NCI-H2029 (cell line): ENCODE results near the gene B3GALT2.
"Not testable (repeated sequence)": the region's sequence is repeated elsewhere in the genome, so short reads cannot be mapped to it uniquely, and the experiment has no call there.

Source experiments
- DNase-seq: peaks from one replicate; lab custom pipeline; 2025; lab: John Stamatoyannopoulos, UW

The B3GALT2 gene, protein sequence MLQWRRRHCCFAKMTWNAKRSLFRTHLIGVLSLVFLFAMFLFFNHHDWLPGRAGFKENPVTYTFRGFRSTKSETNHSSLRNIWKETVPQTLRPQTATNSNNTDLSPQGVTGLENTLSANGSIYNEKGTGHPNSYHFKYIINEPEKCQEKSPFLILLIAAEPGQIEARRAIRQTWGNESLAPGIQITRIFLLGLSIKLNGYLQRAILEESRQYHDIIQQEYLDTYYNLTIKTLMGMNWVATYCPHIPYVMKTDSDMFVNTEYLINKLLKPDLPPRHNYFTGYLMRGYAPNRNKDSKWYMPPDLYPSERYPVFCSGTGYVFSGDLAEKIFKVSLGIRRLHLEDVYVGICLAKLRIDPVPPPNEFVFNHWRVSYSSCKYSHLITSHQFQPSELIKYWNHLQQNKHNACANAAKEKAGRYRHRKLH

DNA sequence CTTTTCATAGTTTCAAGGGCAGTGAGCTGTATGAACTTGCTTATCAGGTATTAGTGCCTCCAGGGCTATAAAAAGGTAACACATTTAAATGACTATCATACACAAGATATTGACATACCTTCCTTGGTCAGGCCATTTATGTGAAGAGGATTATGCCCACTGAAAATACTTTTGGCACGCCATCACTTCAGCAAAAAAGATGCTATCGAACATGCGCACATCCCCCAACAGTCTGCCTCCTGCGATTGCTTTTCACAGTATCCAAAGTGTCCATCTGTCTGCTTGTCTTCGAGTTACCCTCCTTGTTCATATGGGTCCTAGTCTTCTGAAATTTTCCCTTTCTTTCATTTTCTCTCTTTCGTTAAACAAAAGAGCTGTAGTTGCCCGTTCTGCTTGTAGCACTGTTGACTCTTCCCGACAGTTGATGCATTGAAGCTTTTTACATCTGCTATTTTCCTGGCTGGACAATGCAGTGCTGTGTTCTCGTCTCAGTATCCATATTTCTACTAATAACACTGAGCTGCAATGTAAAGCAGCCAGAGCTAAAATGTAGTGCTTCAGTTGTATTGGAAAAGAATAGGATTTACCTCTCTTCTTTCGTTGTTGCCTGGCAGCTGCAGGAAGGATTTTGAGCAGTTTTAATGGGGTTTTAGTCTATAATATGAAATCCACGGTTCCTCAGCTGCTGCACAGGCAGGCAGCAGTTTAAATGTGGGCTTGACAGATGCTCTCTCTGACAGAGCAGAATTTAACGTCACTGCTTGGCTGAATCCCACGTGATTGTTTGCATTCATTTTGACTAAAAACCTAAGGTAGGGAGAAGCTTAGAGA, at the start of gene B3GALT2:
Gene B3GALT2 (minus strand): TSS at position 713 of the 831 bp plus-strand sequence. CDS start 5,051 bp downstream, outside the sequence.
- DNase-seq, result peak; percentile 38

DNA sequence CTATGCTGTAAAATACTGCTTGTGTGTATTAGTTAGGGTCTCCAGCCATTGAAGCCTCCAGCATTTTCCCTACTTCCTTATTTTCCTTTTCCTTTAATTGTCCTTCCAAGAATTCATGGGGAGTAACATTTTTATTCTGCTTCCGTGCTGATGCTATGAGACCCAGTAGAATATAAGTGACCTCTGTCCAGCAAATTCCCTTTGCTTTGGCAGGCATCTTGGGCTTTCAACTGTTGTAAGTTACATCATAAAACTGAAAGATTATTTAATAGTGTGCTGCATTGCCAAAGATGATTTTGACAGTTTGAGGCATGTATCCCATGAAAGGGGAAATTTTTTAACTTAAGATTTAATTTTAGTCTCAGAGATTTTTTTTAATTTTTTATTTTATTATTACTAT, 48.1 kb upstream of the B3GALT2 start:
- DNase-seq, result no peak

DNA sequence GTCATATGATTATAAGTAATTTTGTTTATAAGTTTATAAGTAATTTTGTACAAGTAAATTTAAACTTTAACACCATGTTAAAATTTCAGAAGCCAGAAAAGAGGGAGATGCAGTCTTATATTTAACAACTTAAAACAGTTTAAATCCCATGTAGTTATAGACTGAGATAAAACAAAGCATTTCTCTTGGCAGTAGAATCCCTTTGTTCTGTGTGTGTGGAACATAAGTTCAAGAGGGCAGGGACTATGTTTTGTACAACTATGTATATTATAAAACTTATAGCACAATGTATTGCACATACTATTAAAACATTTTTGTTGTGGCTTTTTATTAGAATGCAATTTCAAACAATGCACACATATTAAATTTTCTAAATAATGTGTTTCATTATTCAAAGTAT, 44.7 kb upstream of the B3GALT2 start:
- DNase-seq, result not testable (repeated sequence)

DNA sequence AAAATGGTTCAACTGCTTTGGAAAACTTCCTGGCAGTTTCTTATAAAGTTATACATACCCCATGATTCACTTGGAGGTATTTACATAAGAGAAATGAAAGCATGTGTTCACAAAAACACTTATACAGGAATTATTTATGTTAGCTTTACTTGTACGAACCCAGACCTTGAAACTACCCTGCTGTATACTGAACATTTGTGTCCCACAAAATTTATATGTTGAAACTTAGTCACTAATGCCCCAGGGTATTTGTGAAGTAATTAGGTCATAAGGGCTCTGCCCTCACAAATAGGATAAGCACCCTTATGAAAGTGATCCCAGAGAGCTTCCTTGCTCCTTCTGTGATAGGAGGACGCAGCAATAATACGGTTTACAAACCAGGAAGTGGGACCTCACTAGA, 42.7 kb upstream of the B3GALT2 start:
- no peak for DNase-seq

DNA sequence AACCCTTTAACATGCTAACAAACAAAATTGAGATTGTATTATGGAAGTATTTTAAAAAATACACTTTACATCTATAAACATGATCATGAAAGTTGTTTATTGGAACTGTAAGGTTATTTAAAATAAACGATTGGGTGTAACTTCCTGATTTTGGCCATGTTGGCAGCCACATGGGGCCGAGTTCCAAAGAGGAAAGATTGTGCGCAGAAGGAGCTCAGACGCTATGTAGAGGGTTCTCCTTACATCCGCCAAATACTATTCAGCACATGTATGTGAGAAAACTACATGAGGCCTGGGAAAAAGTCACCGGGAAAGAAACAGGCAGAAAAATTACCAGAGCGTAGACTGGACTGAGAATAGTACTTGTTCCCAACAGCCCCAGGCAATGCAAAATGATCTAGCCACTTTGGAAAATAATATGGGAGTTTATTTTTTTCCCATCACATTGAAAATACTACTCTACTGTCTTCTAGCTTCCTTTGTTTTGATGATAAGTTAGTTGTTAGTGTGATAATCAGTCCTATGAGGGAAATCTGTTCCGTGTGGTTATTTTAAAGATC, 35.7 kb upstream of the B3GALT2 start:
- DNase-seq, result no peak

DNA sequence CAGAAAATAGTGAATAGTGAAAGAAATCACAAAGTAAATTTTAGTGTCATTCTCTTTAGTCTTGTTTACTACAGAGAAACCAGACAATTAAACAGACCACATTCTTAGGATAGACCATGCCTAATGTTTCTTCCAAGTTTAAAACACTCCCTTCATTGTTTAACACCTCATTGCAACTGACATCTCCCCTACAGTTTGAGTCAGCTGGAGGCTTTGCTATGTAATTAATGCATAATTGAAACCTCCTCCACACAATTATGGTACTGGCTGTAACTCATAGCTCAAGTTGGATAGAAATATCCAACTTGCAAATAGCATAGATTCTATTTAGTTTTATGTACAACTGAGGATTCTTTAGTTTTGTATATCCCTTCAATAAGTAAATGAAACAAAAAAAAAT, 35.2 kb upstream of the B3GALT2 start:
- no peak for DNase-seq

DNA sequence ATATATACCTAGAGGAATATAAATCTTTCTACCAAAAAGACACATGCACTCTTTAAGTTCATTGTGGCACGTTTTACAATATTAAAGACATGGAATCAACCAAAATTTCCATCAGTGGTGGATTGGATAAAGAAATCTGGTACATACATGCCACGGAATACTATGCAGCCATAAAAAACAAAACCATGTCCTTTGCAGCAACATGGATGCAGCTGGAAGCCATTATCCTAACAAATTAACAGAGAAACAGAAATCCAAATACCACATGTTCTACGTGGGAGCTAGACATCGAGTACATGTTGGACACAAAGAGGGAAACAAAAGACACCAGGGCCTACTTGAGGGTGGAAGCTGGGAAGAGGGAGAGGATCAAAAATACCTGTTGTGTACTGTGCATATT, 33.0 kb upstream of the B3GALT2 start:
- DNase-seq, result no peak

DNA sequence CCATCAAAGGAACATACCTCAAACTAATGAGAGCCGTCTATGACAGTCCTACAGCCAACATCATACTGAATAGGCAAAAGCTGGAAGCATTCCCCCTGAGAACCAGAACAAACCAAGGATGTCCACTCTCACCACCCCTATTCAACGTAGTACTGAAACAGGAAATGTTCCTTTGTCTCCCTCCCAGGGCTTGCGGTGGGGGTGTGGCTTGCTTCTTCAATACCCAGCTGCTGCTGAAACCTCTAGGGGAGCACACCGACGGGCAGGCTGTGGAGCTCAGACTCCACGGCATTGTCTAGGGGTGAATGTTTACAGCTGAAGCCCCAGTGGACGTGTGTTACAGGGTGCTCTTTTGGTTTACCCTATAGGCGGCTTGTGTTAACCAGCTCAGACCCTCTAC, 30.5 kb upstream of the B3GALT2 start:
- DNase-seq, result no peak

DNA sequence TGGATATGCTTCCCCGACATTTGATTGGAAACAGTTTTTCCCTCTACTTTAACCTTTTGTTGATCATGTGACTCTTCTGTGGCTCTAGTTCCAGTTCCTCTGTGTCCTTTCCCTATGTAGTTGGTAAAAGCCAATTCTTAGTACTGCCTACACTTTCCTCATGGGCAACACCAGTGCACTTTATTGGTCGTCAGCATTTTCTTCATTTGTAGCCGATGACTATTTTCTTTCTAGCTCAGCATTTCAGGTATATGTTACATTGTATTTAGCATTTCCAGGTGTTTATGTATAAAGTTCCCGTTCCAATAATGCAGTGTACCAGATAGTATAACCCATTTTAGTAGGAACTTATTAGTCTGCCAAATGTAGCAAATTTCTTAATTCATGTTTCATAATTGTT, 27.6 kb upstream of the B3GALT2 start:
- no peak for DNase-seq

DNA sequence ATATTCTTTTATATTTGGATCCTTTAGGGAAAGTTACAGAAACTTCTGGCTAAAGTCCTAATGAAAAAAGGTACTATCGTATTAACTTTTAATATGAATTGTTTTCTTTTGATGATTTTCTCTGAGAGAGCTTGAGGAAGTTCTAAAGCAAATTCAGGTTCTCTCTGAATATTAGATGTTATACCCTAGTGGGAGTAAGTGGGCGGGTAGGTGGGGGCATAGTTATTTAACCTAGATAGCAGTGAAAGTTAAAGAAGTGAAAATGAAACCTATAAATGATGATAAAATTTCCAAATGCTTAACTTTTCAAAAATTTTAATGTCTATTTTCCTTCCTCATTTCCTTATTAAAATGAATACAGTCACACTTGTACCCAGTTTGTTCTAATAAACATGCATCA, 26.2 kb upstream of the B3GALT2 start:
- no peak for DNase-seq

DNA sequence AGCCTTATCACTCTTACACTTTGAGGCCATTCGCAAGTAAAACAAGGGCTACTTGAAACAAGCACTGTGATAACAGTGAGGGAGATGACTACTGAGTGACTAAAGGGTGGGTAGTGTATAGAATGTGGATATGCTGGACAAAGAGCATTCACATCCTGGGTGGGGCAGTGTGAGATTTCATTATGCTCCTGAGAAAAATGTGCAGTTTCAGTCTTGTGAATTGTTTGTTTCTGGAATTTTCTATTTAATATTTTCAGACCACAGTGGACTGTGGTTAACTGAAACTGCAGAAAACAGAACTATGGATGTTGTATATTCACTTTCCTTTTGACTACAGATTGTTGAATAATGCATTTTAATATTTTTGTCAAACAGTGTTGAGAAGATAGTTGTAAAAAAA, 25.1 kb upstream of the B3GALT2 start:
- no peak for DNase-seq

DNA sequence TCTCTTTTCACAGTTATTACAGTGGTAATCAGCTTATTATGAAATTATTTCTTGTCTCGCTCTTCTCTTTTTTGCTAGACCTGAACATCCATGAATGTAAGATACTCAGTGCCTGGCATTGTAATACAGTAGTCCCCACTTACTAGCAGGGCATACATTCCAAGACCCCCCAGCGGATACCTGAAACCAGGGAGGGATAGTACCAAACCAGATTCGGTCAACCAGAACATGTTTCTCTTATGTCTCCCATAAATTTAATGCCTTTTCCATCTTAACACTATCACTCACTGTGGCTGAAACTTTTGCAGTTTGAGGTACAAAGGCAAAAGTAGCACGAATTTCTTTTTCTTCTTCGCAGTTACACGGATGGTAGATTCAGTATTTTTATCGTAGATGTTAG, 24.6 kb upstream of the B3GALT2 start:
- no peak for DNase-seq

DNA sequence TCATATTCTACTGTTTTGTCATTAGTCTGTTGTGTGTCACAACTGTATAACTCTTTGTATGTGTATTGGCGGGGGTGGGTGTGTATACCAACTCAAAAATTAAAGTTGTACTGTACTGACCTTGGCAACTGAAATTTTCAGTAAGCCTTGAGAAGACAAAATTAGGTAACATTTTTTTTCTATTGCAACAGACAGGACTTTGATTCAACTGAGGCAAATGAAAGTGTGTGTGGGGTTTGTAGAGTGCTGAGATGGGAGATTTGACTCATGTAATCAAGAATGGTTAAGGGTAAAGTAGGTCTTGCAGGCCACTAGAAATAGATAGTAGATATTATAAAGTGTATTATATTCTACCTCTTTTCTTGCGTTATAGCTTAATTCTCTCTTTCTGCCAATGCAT, 14.6 kb upstream of the B3GALT2 start:
- DNase-seq, result no peak

DNA sequence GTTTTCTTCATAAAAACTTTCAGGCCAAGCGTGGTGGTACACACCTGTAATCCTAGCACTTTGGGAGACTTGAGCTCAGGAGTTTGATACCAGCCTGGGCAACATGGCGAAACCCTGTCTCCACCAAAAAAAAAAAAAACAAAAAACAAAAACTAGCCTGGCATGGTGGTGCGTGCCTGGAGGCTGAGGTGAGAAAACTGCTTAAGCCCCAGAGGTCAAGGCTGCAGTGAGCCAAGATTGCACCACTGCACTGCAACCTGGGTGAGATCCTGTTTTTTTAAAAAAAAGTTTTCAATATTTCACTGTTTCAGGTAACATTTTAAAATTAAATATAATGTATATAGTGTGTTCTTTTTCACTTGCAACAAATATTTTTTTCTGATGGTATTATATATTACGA, 13.5 kb upstream of the B3GALT2 start:
- DNase-seq, result no peak

DNA sequence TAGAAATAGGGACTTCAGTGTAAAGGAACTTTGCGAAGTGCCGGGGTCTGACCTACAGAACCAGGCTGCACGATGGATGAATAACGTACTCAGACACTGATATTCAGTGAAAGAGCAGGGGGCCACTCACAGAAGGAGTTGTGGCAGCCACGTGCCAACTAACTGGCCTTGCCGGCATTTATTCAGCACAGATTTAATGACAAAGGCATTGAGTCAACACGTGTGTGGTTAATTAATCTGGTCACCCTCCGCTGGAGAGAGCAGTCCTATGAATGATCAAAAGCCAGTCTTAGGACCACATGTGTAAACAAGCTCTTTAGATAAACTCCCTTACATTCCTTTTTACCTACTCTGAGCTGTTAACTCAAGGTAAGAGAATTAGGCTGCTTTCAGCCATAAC, 6.2 kb upstream of the B3GALT2 start:
- no peak for DNase-seq

DNA sequence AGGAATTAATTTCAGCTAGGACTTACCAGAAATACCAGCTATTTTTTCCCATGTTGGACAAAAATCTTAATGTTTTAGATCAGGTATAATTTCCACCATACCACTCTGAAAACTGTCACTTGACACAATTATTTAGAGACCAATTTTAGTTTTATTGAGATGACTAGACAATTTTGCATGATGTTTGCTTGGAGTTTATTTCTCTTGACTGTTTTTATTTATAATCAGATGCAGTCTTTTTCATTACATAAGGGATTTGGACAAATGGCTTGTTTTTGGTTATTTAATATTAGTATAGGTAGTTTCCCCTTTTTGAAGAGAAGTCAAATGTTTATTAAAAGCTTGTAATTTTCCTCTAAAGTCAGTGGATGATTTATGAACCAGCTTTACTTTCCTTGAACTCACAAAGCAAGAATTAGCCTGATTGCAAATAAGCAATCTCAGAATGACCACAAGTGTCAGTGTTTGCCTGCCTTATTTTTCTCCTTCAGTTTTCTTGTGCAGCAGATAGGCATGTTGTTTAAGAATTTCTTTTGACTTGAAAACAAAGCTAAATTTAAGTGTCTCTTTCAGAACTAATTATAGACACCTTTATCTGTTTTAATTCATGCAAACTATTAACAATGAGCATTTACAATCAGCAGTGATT, 3.8 kb upstream of the B3GALT2 start:
- no peak for DNase-seq

DNA sequence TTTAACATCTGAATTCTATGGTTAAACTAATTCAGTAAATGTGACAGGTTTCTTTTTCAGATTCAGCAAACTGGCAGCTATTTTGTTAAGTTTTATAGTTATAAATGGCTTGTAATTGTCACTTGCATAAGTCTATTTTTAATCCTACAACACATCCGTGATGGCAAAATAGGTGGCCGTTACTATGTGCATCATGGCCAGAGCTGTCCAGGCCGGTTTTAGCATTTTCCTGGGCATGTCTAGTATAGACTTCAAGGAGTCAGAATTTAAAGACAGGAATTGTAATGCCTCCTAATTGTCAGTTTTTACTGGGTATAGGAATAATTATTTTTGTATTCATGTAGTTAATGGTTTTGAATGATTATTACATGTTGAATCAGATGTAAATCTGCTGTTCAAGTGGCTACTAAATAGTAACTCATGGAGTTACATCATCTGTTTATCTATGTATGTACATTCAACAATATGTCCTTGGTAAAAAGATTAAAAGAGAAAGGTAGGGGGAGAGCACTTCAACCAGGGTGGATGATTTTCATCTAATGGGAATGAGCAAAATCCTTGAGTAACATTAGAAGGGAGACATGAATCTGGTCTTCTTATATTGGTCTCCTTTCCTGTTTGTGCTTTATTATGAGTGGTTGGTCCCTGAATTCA, 3.2 kb upstream of the B3GALT2 start:
- DNase-seq, result no peak

DNA sequence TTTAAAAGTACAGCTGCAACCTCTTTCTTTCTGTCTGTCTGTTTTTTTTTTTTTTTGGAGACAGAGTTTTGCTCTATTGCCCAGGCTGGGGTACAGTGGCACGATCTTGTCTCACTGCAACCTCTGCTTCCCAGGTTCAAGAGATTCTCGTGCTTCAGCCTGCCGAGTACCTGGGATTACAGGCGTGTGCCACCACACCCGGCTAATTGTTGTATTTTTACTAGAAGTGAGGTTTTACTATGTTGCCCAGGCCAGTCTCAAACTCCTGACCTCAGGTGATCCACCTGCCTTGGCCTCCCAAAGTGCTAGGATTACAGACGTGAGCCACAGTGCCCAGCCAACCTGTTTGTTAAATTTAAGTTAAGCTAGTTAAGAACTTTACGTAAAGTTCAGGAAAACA, 2.5 kb upstream of the B3GALT2 start:
- not testable (repeated sequence) for DNase-seq

DNA sequence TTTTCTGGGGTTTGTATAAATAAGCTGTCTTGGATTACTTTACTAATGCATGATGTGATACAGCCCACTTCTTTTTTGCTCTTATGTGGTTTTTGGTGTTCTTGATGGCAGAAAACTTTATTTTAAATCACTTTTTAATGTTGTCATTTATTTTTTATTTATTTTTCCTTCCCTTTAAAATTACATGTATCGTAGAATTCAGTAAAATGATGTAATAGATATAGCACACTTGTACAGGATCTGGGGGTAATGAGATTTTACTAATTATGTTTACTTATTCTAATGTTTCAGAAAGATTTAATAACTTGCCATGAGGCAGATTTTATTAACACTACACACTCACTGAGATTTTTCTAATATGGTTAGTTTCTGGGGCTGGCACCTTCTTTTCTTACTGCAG, 701 bp upstream of the B3GALT2 start:
- DNase-seq, result no peak

DNA sequence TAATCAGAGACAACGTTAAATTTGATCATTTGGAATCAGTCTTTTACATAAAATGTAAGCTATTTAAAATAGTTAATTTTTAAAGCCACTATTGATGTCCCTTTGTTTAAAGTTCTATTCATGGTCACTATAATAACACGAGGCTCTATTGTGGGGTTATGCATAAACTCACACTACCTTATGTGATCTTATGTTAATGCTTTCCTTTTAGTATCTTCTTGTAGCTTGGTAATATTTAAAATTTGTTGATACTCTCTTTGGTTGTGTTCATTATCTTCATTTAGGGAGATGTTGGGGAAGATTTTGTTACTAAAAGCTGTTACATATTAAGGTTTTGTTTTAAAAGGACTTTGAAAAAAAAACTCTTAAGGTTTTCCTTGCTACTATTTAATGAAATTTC, 1.2 kb downstream of the B3GALT2 start:
- no peak for DNase-seq

DNA sequence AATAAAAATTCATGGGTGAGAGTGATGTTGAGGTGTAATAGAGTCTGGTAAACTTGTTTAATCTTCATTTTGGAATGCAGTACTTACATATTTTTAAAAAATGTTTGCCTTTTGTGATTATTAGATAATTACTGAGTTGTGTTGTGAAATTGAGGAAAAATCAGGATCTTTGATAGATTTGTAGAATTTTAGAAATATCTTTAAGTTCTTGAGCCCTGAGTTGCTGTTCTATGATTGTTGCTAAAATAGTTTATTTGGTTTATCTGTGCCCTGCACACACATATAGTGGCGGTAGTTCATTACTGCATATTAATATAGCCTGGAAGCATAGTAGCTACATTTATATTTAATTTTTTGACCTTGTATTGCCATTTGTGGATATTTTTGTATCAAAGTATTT, 1.6 kb downstream of the B3GALT2 start:
- no peak for DNase-seq

DNA sequence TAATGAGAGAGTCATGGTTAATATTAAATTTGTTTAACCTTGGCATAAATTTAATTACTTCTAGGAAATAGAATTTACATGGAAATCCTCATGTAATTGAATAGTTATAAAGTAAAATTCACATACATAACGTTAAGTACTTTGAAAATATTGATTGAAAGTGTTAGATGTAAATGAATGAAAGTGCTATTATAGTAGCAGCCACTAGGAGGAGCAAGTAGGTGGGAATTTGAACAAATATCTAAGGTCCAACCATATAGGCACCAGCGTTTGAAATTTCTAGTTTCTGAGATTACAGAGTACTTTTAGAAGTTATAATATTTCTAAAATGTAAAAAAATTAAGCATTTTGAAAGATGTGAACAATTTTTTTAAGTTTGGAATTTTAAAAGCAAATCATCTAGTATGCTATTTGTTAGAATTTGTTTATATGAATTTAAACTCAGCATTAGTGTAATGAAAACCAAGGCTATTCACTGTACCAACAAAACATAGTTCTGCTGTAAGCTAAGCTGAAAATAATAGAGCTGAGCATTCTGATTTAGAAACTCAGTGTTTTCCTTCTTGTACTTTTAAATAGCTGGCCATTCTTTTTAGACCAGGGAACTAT, 3.3 kb downstream of the B3GALT2 start:
- peak; percentile 48 for DNase-seq
